GM18951 (cell line): ENCODE measurements around the gene PEPD.

Experiments
- POLR2A ChIP-seq: IDR thresholded peaks from 4 replicates; pipeline ENCODE4 v1.6.1; 2011; ENCODE audit warnings: mild to moderate bottlenecking; ENCODE audit not compliant: insufficient read length, insufficient read depth; ENCODE audit errors: extremely low read depth
- in situ Hi-C: fragments of 300-500 bp; cut with MboI; formaldehyde crosslinking; loops from one replicate; pipeline ENCODE4 v1.12.0; 2022; ENCODE audit warnings: low sequenced_read_pairs, mixed read lengths, inconsistent platforms; ENCODE audit not compliant: unreplicated experiment

PEPD gene

GRCh38 chr19:33514885-33515551 is 6.6 kb downstream of the PEPD start:
- in situ Hi-C loops, result no loop called here
- no peak for TF ChIP-seq POLR2A

GRCh38 chr19:33513424-33513823 is 8.2 kb downstream of the PEPD start:
- TF ChIP-seq POLR2A, result no peak
- in situ Hi-C loops, result no loop called here

- no peak for TF ChIP-seq POLR2A
- in situ Hi-C loops, result no loop called here
Observed at GRCh38 chr19:33512580-33513137, 8.9 kb downstream of the PEPD start.

- no peak for TF ChIP-seq POLR2A
- in situ Hi-C loops, result no loop called here
Observed at GRCh38 chr19:33512021-33512420, 9.6 kb downstream of the PEPD start.

- no peak for TF ChIP-seq POLR2A
- in situ Hi-C loops, result no loop called here
Observed at GRCh38 chr19:33511346-33511745, 10.2 kb downstream of the PEPD start.

- in situ Hi-C loops, result no loop called here
- no peak for TF ChIP-seq POLR2A
Observed at GRCh38 chr19:33510462-33511194, 11.0 kb downstream of the PEPD start.

- TF ChIP-seq POLR2A, result no peak
- in situ Hi-C loops, result no loop called here
Observed at GRCh38 chr19:33509774-33510173, 11.8 kb downstream of the PEPD start.

- no peak for TF ChIP-seq POLR2A
- in situ Hi-C loops, result no loop called here
Observed at GRCh38 chr19:33508941-33509614, 12.5 kb downstream of the PEPD start.

- in situ Hi-C loops, result no loop called here
- no peak for TF ChIP-seq POLR2A
Observed at GRCh38 chr19:33508431-33508830, 13.2 kb downstream of the PEPD start.

- in situ Hi-C loops, result no loop called here
- TF ChIP-seq POLR2A, result no peak
Observed at GRCh38 chr19:33508009-33508408, 13.6 kb downstream of the PEPD start.

- in situ Hi-C loops, result no loop called here
- TF ChIP-seq POLR2A, result no peak
Observed at GRCh38 chr19:33507021-33507956, 14.3 kb downstream of the PEPD start.

- TF ChIP-seq POLR2A, result no peak
- in situ Hi-C loops, result no loop called here
Observed at GRCh38 chr19:33506498-33506897, 15.1 kb downstream of the PEPD start.
